Jurkat, Clone E6-1 (cell line): ENCODE results near the gene RAB15.
"Not testable (repeated sequence)": the region's sequence is repeated elsewhere in the genome, so short reads cannot be mapped to it uniquely, and the experiment has no call there.

Experiments used
- DNase-seq: peaks from one replicate; pipeline ENCODE4 v3.0.0-alpha.2; 2011; ENCODE audit warnings: low read depth, low spot score
- H3K4me3 ChIP-seq: 2 replicates; pipeline ENCODE4 v1.5.1; 2011; ENCODE audit warnings: mild to moderate bottlenecking, low read length, control low read depth, moderate library complexity

Gene RAB15

DNA sequence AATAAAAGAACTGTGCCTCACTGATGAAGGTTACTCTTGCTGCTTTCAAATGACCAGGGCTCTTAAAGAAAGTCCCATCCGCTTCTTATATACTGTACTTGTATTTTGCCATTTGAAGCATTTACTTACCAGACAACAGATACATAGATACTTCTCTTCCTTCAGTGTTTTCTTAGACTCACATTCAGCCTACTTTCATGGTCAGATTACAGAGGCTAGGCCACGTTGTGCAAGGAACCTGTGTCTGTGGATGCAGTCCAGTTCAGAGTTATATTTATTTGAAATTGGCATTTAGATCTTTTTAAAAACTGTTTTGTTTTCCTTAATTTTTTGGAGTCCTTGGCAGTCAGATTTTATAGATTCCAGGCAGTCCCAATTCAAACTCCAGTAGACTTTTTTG, 51.7 kb downstream of the RAB15 start:
- no peak for DNase-seq
- no peak overlapping the region for H3K4me3 ChIP-seq

- no peak overlapping the region for H3K4me3 ChIP-seq
- DNase-seq, result no peak
These were observed 52.5 kb downstream of the RAB15 start for GRCh38 chr14:64919618-64920017.

DNA sequence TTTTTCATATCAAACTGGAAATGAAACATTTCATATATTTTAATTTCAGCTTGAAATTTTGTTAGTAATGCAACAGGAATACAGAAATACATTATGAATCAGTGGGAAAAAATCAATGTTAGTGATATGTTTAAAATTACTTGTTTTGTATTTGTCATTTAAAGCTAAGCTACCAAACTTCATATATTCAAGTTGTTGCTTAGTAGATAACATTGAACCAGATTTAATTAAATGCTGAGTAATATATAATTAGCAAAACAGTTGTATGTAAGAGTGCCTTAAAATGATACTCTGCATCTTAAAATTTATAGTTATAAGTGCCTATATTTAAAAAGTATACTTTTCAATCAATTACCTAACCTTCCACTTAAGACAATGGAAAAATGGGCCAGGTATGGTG, 52.9 kb downstream of the RAB15 start:
- no peak for DNase-seq
- H3K4me3 ChIP-seq, result no peak overlapping the region

- DNase-seq, result no peak
- H3K4me3 ChIP-seq, result no peak overlapping the region
These were observed 53.9 kb downstream of the RAB15 start for GRCh38 chr14:64918216-64918615.

DNA sequence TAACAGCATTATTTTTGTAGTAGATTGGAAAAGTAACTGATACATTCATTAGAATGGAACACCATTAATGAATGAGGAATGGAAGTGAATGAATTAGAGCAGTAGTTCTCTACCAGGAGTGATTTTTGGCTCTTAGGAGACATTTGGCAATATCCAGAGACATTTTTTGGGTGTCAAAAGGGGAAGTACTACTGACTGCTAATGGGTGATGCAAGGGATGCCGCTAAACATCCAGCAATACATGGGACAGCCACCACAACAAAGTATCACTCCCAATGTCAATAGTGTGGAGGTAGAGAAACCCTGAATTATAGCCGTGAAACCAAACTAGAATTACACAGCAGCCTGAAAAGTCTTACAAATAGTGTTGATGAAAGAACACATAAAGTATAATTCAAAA, 56.3 kb downstream of the RAB15 start:
- H3K4me3 ChIP-seq, result no peak overlapping the region
- no peak for DNase-seq

- no peak for DNase-seq
- peak overlapping the region; percentile 92 for H3K4me3 ChIP-seq
These were observed 57.1 kb downstream of the RAB15 start for GRCh38 chr14:64915029-64915424.

GRCh38 chr14:64914237-64915028, 57.7 kb downstream of the RAB15 start, which contains the start of gene CHURC1:
Gene CHURC1, plus strand, starts transcription at chr14:64914455. Its CDS starts 41 bp downstream, at chr14:64914496.
- H3K4me3 ChIP-seq, result peak within 1 kb of the TSS; percentile 92
- peak; percentile 97 for DNase-seq

DNA sequence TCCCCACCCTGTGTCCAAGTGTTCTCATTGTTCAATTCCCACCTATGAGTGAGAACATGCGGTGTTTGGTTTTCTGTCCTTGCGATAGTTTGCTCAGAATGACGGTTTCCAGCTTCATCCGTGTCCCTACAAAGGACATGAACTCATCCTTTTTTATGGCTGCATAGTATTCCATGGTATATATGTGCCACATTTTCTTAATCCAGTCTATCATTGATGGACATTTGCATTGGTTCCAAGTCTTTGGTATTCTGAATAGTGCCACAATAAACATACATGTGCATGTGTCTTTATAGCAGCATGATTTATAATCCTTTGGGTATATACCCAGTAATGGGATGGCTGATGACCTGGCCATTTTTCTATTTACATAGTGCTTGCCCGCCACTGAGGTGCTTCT, 58.7 kb downstream of the RAB15 start:
- not testable (repeated sequence) for DNase-seq, H3K4me3 ChIP-seq

DNA sequence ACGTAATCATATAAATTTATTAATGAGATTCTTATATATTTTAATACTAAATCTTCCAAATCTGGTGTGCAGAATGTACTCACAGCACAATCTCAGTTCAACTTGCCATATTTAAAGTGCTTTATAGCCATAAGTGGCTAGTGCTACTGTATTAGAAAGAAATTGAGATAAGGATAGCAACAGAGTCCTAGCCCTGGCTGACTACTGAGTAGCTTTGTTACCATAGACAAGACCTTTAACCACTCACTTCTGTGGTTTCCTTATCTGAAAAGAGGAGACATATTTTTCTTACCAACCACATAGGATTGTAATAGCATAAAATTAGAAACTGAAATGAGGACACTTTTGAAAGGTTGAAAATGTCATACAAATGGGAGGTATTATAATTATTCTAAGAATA, 59.9 kb downstream of the RAB15 start:
- peak; percentile 57 for DNase-seq
- no peak overlapping the region for H3K4me3 ChIP-seq

DNA sequence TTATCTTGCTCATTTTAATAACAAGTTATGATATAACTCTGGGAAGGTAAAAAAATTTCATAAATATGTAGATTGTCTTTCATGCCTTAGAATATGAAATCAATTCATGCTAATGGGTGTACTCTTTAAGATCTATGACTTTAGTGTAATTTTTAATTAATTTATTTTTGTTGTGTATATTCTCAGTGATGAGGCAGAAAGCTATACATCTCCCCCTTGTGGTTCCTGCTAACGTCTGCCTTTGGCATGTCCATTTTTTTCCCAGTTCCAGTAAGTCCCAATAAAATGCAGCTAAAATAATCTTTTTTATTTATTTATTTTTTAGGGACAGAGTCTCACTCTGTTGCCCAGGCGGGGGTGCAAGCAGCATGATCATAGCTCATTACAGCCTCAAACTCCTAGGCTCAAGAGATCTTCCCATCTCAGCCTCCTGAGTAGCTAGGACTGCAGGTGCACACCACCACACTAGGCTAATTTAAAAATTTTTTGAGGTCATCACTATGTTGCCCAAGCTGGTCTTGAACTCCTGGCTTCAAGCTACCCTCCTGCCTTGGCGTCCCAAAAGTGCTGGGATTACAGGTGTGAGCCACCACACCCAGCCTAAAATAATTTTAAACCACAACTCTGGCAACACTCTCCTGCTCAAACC, 61.2 kb downstream of the RAB15 start:
- no peak for DNase-seq
- no peak overlapping the region for H3K4me3 ChIP-seq

DNA sequence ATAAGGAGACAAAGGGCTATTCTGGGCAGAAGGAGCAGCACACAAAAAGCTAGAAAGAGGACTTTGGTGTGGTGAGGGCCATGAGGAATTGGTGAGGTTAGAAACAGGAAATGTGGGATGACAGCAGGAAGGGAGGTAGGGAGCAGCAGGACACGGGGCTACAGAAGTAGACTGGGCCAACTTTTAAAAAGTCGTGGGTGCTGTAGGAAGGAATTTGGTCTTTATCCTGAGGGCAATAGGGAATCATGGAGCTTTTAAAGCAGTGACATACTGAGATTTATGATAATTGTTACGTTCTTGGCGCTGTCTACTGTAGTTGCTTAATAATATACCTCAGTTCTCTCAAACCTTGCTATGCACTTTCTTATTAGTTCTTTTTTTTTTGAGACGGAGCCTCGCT, 66.1 kb downstream of the RAB15 start:
- no peak overlapping the region for H3K4me3 ChIP-seq
- no peak for DNase-seq

DNA sequence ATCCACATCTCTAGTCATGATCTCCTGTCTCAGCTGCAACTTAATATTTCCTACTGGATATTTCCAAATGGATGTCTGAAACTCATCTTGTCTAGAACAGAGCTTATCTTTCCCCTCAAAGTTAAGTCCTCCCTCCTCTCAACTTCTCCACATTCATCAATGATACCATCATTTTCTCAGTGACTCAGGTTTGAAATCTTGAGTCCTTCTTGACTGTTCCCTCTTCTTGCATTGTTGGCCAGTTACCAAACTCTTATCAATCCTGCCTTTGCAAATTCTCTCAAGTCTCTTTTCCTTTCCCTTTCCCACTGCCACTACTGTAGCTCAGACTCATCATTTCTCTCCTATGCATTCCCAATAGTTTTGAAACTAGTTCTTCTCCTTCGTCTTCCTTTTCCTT, 72.2 kb downstream of the RAB15 start:
- H3K4me3 ChIP-seq, result no peak overlapping the region
- no peak for DNase-seq
